IPS-18c (cell line): Measurements from ENCODE around the gene LRRFIP2.

ENCODE experiments used
- H3K4me3 ChIP-seq: 2 replicates; pipeline ENCODE4 v1.7.0; 2013; ENCODE audit warnings: low read depth, mild to moderate bottlenecking, low read length, moderate library complexity; ENCODE audit not compliant: insufficient read depth
- H3K9me3 ChIP-seq: one replicate; pipeline ENCODE4 v1.6.1; 2013; ENCODE audit warnings: mild to moderate bottlenecking, low read length, moderate library complexity; ENCODE audit not compliant: control insufficient read depth, insufficient read depth

LRRFIP2 gene

DNA sequence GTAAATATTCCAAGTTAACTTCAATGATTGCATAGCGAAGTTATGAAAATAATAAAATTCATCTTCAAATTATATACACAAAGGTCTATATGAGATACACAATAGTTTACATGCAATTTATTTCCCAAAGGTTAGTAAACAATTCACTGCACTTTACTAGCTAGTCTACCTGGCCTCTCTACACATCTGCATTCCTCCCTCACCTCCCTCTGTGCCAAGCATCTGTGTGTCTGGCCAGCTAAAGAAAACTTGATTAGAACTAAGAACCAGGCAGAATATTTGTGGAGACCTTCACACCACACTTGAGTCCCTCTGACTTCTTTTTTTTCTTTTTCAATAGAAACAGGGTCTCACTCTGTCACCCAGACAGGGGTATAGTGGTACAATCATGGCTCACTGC lies 61.4 kb downstream of the LRRFIP2 start:
- no peaks in the 10 kb centered on the region for H3K9me3 ChIP-seq

GRCh38 chr3:37111199-37111598 lies 63.2 kb downstream of the LRRFIP2 start:
- Histone ChIP-seq H3K9me3 (no peaks in the 10 kb centered on the region), H3K4me3 (no peak overlapping the region)

More for the DNA sequence above, 61.4 kb downstream of the LRRFIP2 start:
- H3K4me3 ChIP-seq: no peak overlapping the region

GRCh38 chr3:37107846-37108245 lies 66.5 kb downstream of the LRRFIP2 start:
- Histone ChIP-seq H3K9me3 (no peaks in the 10 kb centered on the region), H3K4me3 (no peak overlapping the region)

- Histone ChIP-seq H3K9me3 (no peaks in the 10 kb centered on the region), H3K4me3 (no peak overlapping the region)
These were observed 71.1 kb downstream of the LRRFIP2 start for GRCh38 chr3:37103103-37103808.

DNA sequence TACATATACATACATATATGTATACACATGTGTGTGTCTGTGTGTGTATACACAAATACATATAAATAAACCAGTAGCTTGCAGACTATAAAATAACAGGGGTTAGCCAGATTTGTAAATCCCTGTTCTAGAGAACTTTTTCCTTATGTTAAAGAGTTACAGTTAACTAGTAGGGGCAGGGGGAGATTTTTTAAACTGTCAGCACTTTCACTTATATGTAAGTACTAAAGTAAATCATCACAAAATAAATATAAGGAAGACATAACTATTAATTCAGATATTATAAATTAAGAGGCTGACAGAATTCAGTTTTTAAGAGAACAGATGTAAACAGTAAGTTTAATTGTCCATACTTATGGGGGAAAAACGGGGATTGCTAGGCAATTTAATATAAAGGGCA lies 74.0 kb downstream of the LRRFIP2 start:
- Histone ChIP-seq H3K9me3 (no peaks in the 10 kb centered on the region), H3K4me3 (no peak overlapping the region)

- H3K4me3 ChIP-seq: no peak overlapping the region
- no peaks in the 10 kb centered on the region for H3K9me3 ChIP-seq
These were observed 74.9 kb downstream of the LRRFIP2 start for GRCh38 chr3:37099469-37099868.

GRCh38 chr3:37098884-37099283 lies 75.5 kb downstream of the LRRFIP2 start:
- no peak overlapping the region for H3K4me3 ChIP-seq
- no peaks in the 10 kb centered on the region for H3K9me3 ChIP-seq

DNA sequence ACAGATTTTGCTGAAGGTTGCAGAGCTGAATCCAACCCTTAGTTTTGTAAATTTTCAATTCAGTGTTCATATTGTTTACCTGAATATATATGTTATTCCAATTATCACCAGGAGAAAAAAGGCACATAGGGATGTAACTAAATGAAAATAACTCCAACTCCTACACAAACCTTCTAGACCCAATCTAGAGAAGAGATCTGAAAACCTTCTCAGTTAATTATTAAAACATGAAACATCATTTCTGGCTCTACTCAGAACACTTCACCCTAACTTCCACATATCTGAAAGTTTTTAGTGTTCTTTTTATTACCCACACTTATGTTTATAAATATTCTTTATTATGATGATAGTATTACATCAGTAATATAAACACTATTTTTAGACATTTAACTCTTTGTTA lies 76.6 kb downstream of the LRRFIP2 start:
- no peaks in the 10 kb centered on the region for H3K9me3 ChIP-seq
- no peak overlapping the region for H3K4me3 ChIP-seq

DNA sequence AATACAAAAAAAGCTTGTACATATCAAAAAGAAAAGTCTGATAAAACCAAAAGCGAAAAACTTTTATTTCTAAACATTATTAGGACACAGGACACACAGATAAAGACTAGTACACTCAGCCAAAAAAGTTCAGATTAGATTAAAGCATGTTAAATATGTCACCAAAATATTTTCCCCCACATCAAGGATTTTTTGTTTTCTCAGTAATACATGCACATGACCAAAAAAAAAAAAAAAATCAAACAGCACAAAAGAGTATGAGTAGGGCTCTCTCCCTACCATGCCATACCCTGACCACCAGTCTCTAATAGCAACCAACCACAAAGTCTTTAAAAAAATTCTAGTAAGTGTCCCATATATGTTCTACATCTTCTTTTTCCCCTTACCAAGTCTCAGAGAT lies 77.4 kb downstream of the LRRFIP2 start:
- Histone ChIP-seq H3K9me3 (no peaks in the 10 kb centered on the region), H3K4me3 (no peak overlapping the region)

DNA sequence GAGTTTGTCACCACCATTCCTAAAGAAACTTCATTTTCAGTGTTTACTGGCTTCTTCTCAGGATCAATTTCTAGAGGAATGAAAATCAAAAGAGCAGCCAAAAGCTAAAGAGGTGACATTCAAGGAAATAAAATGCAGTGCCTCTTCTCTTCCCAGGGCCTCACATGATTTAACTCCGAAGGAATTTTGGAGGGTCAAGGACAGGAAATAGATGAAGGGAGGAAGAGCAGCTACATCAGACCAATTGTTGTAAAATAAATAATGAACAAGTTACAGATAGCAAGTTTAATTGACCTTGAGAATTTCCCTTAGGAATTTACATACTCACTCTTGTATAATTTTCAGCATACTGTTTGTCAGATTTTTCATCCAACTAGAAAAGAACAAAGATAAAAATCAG lies 78.1 kb downstream of the LRRFIP2 start:
- no peak overlapping the region for H3K4me3 ChIP-seq
- no peaks in the 10 kb centered on the region for H3K9me3 ChIP-seq

DNA sequence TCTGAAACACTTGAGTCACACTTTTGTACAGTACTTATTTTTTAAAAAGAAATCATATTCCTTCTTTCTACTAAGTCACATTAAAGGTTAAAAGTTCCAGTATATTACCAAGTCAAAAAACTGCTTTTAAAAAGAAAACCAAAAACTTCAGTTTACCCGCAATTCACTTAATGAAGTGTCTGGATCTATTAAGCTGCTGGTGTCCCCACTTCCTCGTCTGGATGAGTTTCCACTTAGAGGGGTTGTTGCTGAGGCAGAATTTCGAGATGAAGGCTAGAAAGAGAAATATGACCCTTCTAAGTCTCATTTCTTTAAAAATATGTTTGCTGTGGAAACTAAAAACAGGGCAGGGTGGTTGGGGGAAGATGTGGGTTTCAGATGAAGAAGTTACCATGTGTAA lies 79.7 kb downstream of the LRRFIP2 start:
- Histone ChIP-seq H3K4me3 (no peak overlapping the region), H3K9me3 (no peaks in the 10 kb centered on the region)

DNA sequence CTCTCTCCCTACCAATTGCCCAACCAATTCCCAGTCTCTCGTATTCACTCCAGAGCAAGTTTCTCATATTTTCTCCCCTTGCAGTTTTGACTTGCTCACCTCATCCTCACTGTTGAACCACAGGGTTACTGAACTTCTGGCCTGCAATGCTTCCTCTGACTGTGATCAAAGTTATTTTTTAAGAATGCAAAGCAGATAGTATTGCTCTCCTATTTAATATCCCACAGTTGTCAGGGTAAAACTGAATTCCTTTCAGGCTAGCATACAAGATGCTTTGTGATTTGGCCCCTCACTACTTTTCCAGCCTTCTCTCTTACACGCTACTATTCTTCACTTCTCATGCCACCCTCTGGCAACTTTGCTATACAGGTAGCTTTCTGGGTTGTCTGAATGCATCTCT lies 80.9 kb downstream of the LRRFIP2 start:
- Histone ChIP-seq H3K9me3 (no peaks in the 10 kb centered on the region), H3K4me3 (no peak overlapping the region)

DNA sequence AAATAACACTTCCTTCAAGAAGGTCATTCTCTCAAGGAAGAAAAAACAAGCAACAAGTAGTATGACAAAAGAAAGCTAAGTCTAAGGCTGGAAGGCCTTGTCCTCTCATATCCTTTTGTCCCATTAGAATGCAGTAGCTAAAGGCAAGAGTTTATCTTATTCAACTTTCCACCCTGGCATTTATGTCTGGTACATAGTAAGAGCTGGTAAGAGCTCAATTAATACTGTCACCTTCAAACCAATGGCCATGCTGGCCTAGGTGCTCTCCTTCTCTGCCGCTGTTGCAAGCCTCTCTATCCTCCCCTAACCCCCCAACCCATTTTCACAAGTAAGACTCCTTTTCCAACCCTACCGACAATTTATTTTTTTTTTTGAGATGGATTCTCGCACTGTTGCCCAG lies 81.9 kb downstream of the LRRFIP2 start:
- H3K9me3 ChIP-seq: no peaks in the 10 kb centered on the region
- H3K4me3 ChIP-seq: no peak overlapping the region

GRCh38 chr3:37087870-37088269 lies 86.5 kb downstream of the LRRFIP2 start:
- no peaks in the 10 kb centered on the region for H3K9me3 ChIP-seq
- no peak overlapping the region for H3K4me3 ChIP-seq

DNA sequence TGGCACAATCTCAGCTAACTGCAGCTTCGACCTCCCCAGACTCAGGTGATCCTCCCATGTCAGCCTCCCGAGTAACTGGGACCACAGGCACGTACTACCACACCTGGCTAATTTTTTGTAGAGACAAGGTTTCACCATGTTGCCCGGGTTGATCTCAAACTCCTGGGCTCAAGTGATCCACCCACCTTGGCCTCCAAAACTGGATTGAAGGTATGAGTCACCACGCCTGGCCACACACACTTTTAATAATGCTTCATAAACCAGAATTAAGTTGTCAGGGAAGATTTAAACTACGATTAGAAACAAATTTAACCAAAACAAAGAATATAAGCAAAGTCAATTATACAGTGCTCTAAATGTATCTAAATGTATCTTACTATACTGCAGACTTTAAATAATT lies 87.5 kb downstream of the LRRFIP2 start:
- Histone ChIP-seq H3K9me3 (no peaks in the 10 kb centered on the region), H3K4me3 (no peak overlapping the region)

DNA sequence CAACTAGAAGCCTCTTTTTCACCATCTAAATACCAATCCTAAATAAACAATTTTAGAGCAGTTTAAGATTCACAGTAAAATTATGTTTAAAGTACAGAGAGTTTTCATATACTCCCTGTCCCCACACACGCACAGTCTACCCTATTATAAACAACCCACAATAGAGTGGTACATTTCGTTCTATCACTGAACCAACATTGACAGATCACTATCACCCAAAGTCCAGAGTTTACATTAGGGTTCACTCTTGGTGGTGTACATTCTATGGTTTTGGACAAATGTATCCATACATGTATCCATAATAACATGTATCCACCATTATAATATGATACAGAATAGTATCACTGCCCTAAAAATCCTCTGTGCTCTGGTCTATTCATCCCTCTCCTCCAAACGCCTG lies 92.1 kb downstream of the LRRFIP2 start:
- Histone ChIP-seq H3K9me3 (no peaks in the 10 kb centered on the region), H3K4me3 (no peak overlapping the region)

- Histone ChIP-seq H3K9me3 (no peaks in the 10 kb centered on the region), H3K4me3 (no peak overlapping the region)
These were observed 98.4 kb downstream of the LRRFIP2 start for GRCh38 chr3:37075955-37076354.

DNA sequence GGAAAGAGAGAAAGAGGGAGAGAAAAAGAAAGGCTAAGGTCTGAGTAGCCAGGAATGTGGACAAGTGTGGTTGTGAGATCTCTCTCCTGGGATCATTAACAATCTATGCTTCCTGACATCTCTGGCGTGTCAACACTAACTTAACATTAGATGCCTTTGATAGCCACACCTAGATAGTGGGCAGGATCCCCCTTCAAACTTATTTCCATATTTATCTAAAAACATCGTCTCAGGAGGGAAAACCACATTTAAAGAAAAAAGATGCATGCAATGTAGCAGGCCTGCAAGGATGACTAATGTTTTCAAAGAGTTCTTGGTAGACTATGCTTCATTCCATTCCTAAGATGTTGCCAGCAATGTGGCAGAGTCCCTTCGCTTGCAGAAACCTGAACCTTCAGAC lies 100.2 kb downstream of the LRRFIP2 start:
- Histone ChIP-seq H3K9me3 (no peaks in the 10 kb centered on the region), H3K4me3 (no peak overlapping the region)

DNA sequence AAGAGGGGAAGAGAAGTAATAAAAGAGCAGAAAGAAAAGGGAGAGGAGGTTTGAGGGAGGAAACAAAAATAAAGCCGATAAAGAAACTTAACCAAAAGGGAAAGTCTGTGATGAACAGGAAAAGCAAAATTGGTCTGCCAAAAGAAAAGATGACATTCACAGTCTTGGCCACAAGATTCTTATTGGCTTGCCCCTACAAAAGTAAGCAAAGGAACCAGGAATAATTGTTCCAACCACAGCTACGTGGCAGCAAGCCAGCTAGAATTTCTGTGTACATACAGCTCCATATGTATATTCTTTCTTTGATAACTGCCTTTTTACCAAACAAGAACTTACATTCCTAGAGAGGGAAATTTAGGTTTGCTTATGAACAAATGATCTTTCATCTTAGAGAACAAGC lies 101.5 kb downstream of the LRRFIP2 start:
- Histone ChIP-seq H3K9me3 (no peaks in the 10 kb centered on the region), H3K4me3 (no peak overlapping the region)
